ENCODE measurements around the gene TMEFF1.

TMEFF1 gene

GRCh38 chr9:100448266-100448665 is 24.7 kb upstream of the TMEFF1 start:
- DNase-seq = no peak

GRCh38 chr9:100449420-100449819 is 23.5 kb upstream of the TMEFF1 start:
- no peak for DNase-seq

- no peak for DNase-seq
These were observed 20.1 kb upstream of the TMEFF1 start for GRCh38 chr9:100452894-100453293.

GRCh38 chr9:100455470-100455869 is 17.5 kb upstream of the TMEFF1 start:
- peak; percentile 33 for DNase-seq

GRCh38 chr9:100457517-100457916 is 15.4 kb upstream of the TMEFF1 start:
- no peak for DNase-seq

- DNase-seq = no peak
These were observed 13.0 kb upstream of the TMEFF1 start for GRCh38 chr9:100459963-100460362.

GRCh38 chr9:100465274-100465673 is 7.7 kb upstream of the TMEFF1 start:
- no peak for DNase-seq

- DNase-seq = no peak
These were observed 7.2 kb upstream of the TMEFF1 start for GRCh38 chr9:100465761-100466160.

- no peak for DNase-seq
These were observed 6.6 kb upstream of the TMEFF1 start for GRCh38 chr9:100466171-100466828.

- no peak for DNase-seq
These were observed 6.1 kb upstream of the TMEFF1 start for GRCh38 chr9:100466829-100467221.

- no peak for DNase-seq
These were observed 4.9 kb upstream of the TMEFF1 start for GRCh38 chr9:100468041-100468440.

- no peak for DNase-seq
These were observed 681 bp upstream of the TMEFF1 start for GRCh38 chr9:100472268-100472667.

GRCh38 chr9:100473276-100474081 is 530 bp downstream of the TMEFF1 start:
- peak; percentile 51 for DNase-seq

- peak; percentile 43 for DNase-seq
These were observed 1.4 kb downstream of the TMEFF1 start for GRCh38 chr9:100474082-100474923.

- no peak for DNase-seq
These were observed 2.0 kb downstream of the TMEFF1 start for GRCh38 chr9:100474924-100475276.

GRCh38 chr9:100477241-100477640 is 4.3 kb downstream of the TMEFF1 start:
- no peak for DNase-seq

- DNase-seq = no peak
These were observed 5.2 kb downstream of the TMEFF1 start for GRCh38 chr9:100478192-100478591.

GRCh38 chr9:100479820-100480219 is 6.9 kb downstream of the TMEFF1 start:
- DNase-seq = no peak

GRCh38 chr9:100485196-100485595 is 12.2 kb downstream of the TMEFF1 start:
- DNase-seq = no peak

GRCh38 chr9:100486479-100487176 is 13.7 kb downstream of the TMEFF1 start:
- no peak for DNase-seq

- no peak for DNase-seq
These were observed 15.2 kb downstream of the TMEFF1 start for GRCh38 chr9:100488177-100488576.

- DNase-seq = no peak
These were observed 16.9 kb downstream of the TMEFF1 start for GRCh38 chr9:100489836-100490235.

- DNase-seq = peak; percentile 49
These were observed 20.0 kb downstream of the TMEFF1 start for GRCh38 chr9:100492952-100493351.
